ENCODE data around the gene WASHC4. TPM values are rescaled to one million over a fixed set of nuclear protein-coding genes. Genes with fewer than 3 reads are reported as not detected.

The WASHC4 gene, protein sequence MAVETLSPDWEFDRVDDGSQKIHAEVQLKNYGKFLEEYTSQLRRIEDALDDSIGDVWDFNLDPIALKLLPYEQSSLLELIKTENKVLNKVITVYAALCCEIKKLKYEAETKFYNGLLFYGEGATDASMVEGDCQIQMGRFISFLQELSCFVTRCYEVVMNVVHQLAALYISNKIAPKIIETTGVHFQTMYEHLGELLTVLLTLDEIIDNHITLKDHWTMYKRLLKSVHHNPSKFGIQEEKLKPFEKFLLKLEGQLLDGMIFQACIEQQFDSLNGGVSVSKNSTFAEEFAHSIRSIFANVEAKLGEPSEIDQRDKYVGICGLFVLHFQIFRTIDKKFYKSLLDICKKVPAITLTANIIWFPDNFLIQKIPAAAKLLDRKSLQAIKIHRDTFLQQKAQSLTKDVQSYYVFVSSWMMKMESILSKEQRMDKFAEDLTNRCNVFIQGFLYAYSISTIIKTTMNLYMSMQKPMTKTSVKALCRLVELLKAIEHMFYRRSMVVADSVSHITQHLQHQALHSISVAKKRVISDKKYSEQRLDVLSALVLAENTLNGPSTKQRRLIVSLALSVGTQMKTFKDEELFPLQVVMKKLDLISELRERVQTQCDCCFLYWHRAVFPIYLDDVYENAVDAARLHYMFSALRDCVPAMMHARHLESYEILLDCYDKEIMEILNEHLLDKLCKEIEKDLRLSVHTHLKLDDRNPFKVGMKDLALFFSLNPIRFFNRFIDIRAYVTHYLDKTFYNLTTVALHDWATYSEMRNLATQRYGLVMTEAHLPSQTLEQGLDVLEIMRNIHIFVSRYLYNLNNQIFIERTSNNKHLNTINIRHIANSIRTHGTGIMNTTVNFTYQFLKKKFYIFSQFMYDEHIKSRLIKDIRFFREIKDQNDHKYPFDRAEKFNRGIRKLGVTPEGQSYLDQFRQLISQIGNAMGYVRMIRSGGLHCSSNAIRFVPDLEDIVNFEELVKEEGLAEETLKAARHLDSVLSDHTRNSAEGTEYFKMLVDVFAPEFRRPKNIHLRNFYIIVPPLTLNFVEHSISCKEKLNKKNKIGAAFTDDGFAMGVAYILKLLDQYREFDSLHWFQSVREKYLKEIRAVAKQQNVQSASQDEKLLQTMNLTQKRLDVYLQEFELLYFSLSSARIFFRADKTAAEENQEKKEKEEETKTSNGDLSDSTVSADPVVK
- 10 to 100 TPM in 11 of 12 donors, not detected in 1; 27.2 to 54.0 (median 44.5) TPM for polyA plus RNA-seq (ENCODE audit: insufficient read length in 12 of 12)
- long read RNA-seq, donor 1, partial matches to known transcripts, result 78 of 89 reads
- long read RNA-seq, donor 1, other reads (novel, unspliced or antisense), result 11 of 89 reads
- long read RNA-seq, donor 2, result 0 reads
- long read RNA-seq, donor 3, full-length matches to known transcripts, result 1 of 1 reads
- long read RNA-seq, donor 3, partial matches to known transcripts, result 0 of 1 reads
- long read RNA-seq, donor 3, other reads (novel, unspliced or antisense), result 0 of 1 reads
- long read RNA-seq, donor 4, result 0 reads
- long read RNA-seq, donor 5, result 0 reads
- long read RNA-seq, donor 6, partial matches to known transcripts, result 8 of 8 reads
- long read RNA-seq, donor 6, other reads (novel, unspliced or antisense), result 0 of 8 reads
- long read RNA-seq, donor 7, result 0 reads
- long read RNA-seq, donor 8, full-length matches to known transcripts, result 3 of 3 reads
- long read RNA-seq, donor 8, partial matches to known transcripts, result 0 of 3 reads
- long read RNA-seq, donor 8, other reads (novel, unspliced or antisense), result 0 of 3 reads
- long read RNA-seq, donor 9, result 0 reads
- long read RNA-seq, donor 10, partial matches to known transcripts, result 0 of 1 reads
- long read RNA-seq, donor 10, other reads (novel, unspliced or antisense), result 0 of 1 reads
- long read RNA-seq, donor 11, partial matches to known transcripts, result 8 of 9 reads
- long read RNA-seq, donor 11, other reads (novel, unspliced or antisense), result 0 of 9 reads

DNA sequence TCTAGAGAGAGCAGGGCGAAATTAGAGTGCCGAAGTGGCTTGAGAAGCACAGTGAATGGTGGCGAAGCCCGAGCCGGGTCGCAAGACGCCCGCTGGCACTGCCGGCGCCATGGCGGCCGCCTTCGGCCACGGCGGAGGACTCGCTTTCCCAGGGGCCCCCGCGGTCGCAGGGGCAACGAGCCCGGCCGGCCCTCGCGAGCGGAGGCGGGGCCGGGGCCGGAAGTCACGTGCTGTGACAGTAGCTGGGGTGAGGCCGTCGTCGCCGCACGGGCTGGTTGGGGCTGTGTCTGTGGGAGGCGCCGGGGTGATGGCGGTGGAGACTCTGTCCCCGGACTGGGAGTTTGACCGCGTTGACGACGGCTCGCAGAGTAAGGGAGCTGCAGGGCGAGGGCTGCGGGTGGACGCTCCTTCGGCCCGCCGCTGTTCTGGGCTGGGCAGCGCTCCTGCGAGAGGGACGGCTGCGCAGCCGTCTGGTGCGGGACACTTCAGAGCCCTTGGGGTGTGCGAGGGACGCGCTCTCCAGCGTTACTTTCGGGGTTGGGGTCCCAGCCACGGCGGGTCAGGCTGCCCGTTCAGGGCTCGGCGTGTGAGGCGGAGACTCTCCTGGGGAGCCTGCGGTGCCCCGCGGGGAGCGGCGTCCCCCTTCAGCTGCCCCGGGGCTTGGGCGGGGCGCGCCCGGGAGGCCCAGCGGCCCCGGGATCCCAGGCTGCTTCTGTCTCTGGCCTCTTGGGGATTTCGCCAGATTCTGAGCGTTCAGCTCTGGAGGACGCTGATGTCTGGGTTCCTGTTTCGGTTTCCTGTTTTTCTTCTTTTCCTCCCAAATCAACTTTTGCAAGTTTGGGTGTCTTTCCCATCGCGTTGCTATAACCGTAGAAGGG lies at the start of gene WASHC4:
Gene WASHC4 (plus strand): TSS at position 238 of the 878 bp plus-strand sequence. CDS start 70 bp downstream, at position 308.
- DNase-seq, result peak; percentile 94

DNA sequence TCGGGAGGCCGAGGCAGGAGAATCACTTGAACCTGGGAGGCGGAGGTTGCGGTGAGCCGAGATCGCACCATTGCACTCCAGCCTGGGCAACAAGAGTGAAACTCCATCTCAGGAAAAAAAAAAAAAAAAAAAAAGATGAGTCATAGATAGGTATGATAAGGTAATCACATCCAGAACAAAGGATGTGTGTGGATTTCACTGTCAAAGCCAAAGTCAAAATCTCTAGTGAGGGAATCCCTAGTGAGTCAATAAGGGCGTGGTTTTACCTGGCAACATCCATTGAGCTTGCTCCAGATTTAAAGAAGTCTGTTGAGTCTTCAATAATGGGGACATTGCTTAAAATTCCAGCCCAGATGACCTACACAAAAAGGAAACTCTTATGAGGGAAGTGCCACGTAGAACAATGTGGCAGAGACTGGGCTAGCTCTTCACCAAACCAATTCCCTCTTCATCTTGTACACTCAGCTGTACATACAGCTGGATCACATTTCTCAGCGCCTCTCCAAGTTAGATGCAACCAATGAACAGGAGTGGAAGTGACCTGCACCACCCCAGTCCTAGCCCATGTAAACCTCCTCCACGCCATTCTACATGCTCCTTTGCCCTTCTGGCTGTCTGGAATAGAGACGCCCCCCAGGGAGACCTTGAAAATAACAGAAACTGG lies 46.7 kb upstream of the WASHC4 start:
- DNase-seq, result no peak

DNA sequence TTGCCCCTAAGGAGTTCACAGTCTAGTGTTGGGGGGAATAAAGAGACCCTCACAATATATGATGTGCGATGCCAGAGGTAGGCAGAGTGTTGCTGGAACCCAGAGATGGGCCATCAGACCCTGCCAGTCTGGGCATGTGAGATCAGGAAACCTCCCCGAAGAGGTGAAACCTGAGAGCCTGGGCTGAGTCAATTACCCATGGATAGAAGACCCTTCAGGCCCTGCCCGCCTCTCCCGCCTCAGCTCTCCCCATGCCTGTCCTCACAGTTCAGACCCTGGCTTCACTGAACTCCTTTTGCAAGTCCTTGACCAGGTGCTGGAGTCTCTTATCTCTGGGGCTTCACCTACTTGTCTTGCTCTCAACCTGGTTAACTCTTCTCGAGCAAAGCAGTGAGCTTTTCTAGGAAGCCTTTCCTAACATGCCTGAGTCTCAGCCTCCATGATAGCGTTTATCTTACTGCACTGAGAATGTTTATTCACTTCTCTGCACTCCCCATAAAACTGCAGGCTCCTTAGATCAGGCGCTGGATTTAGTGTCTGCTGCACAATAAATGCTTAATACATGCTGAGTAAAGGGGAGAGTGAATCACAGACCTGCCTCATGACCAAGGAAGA lies 42.9 kb upstream of the WASHC4 start:
- DNase-seq, result no peak

DNA sequence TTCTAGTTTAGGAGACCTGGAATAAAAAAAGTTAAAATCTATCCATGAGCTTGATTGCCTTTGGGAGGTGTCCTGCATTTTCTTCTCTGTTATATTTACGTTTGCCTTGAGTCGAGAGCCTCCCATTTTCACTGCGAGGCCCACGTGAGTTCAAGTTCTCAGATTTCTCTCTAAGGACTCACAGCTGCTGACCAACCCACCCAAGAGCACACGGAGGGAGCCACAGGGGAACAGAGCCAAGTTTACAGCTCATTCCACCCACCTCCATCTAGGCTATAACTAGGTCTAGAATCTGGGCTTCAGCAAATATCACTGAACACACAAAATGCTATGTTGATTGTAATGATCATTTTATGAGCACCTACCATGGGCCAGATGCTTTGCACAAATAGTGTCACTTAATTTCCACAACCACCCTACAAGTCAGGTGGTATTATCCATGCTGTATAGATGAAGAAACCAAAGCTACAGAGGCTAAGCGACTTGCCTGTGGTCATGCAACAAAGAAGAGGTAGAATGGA lies 40.0 kb upstream of the WASHC4 start:
- DNase-seq, result no peak

DNA sequence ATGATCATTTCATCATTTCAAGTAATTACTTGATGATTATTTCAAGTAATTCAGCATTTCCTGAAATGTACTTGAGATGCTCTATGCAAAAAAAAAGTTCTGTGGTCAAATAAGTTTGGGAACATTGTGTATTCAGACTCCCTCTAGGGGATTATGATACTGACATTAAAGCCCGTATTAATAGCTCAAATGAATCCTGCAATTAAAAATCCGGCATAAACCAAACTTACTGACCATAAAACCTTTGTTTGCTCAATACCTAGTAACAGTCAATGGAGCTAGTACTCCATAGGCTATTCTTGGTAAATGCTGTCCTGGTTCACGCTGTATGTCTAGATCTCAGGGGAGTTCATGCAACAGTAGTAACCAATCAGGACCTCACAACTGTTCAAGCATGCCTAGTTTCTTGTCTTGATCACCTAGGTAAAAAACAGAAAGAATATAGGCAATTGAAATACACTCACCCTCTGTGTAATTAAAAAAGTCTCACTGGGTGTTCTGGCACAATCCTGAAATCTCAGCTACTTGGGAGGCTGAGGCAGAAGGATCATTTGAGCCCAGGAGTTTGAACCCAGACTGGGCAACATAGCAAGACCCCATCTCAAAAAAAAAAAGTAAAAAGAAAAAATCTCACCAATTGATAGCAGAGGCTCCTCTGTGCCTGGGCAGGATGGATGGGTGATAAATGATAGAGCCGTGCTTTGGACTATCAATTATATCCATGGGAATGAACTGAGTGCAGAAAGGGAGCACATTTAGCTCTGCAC lies 37.4 kb upstream of the WASHC4 start:
- no peak for DNase-seq

DNA sequence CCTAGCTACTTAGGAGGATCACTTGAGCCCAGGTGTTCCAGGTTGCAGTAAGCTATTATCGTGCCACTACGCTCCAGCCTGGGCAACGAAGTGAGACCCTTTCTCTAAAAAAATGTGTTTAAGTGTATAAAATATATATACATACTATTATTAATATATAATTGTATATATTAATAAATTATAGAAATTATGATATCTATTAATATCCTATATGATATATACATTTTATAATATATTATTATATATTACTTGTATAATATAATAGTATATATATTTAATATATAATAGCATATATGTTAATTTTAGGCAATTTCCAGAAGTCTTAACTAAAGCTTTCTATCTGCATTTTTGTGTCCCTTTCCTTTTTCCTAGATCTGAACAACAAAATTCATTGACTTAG lies 35.5 kb upstream of the WASHC4 start:
- DNase-seq, result no peak

DNA sequence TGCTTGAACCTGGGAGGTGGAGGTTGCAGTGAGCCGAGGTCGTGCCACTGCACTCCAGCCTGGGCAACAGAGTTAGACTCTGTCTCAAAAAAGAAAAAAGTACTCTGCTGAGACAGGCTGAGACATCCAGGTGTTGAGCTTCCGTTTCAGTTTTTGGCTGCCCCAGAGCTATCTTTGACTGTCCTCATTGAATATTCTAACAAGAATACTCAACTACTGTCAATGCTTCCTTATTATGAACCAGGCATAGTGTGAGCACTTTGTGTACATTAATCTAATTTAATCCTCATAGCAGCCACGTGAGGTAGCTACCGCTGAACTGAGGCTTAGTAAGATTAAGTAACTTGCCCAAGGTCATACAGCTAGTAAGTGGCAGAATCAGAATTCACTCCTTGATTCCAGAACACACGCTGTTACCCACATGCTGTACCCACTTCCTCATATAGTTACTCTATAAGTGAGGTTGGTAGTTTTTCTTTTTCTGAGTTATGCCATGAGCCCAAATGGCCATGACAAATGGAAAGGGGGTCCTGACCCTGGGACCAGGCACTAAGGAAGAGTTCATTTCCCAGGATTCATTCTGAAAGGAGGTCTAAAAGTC lies 34.5 kb upstream of the WASHC4 start:
- no peak for DNase-seq

DNA sequence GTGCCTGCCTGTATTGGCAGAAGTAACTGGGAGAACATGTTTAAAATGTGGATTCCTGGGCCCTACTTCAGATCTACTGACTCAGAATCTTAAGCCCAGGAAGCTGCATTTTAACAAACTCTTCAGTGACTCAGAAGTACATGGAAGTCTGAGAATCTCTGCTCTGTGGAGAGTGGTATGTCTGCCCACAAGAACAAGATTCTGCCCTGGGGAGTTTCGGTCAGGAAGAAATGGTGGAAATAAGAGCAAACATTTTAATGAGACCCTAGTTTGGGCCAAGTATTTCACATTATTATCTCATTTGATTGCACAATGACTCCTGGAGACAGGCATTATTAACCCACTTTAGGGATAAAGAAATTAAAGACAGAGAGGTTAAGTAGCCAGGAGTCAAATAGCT lies 31.4 kb upstream of the WASHC4 start:
- no peak for DNase-seq

DNA sequence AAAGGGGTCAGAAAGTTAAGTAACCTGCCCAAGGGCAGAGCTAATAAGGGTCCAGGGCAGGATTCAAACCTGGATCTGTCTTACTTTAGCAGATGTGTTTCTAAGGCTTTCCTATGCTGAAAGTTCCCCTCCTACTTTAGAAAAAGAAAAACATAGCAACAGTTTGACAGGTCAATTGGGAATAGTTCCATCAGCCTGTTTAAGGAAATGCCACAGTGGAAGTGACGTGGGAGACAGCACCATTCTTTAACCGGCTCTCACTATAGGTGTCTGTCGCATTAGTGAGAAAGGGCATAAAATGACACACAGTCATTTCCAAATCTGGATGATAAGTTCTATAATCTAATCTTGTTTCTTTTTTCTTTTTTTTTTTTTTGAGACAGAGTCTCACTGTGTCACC lies 30.6 kb upstream of the WASHC4 start:
- DNase-seq, result no peak

DNA sequence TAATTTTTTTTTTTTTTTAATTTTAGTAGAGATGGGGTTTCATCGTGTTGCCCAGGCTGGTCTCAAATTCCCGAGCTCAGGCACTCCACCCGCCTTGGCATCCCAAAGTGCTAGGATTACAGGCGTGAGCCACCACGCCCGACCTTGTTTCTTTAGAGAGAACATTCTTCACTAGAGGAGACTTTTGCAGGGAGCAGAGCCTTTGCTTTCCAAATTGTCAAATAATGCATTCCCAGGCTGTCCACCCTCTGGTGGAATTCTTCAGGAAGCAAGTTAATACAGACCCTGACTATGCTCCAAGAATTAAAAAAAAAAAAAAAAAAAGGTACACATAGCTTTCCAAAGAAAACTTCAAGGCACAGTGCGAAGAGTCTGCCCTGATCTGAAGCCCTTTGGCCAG lies 30.1 kb upstream of the WASHC4 start:
- no peak for DNase-seq

DNA sequence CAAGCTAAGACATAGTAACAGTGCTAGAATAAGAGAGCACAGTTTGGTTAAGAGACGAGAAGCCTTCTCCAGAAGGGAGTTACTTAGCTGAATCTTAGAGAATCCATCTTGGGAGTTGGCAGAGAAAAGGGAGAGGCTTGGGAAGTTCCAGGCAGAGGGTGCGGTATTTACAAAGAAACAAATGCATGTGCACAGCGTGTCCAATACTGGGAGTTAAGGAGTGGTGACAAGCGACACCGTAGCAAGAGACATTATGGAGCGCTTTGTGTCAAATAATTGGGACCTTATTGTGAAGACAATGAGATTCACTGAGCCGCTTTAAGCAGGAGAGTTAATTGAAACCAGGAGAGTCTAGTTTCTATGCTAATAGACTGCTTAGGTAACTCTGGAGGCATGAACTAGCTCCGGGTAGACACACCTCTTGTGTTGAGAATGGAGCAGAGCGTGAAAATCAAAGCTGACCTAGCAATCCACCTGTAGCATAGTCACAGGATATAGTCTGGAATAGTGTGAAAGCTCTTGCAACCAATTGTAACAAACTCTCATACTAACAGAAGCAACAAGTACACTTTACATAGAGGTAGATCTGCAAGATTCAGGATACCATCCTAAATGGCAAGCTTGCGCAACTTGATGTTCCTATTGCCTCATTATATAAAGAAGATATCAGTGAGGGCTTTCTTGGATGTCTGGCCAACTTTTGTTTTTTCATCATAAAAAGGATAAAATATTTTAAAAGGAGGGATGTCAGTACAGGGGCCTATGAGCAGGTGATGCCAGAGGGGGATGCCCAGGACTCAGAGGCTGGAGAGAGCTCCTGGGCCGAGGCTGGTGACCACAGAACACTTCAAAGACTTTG lies 28.6 kb upstream of the WASHC4 start:
- no peak for DNase-seq

DNA sequence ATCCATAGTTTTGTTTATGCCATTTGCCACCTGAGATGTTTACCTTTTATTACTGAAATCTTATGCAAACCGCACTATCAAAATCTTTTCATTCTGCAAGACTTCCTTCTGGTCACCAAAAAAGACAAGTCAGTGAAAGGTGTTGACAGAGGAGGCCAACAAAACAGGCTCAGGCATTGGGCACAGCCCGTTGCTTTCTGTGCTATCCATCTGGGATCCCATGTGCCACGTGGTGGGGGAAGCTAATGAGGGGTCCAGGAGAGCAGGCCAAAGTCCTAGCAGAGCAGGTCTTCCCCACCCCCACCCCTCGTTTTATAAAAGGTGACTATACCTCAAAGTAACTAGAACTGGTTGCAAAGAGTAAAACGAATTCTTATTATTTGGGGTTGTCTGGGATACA lies 24.5 kb upstream of the WASHC4 start:
- DNase-seq, result no peak

DNA sequence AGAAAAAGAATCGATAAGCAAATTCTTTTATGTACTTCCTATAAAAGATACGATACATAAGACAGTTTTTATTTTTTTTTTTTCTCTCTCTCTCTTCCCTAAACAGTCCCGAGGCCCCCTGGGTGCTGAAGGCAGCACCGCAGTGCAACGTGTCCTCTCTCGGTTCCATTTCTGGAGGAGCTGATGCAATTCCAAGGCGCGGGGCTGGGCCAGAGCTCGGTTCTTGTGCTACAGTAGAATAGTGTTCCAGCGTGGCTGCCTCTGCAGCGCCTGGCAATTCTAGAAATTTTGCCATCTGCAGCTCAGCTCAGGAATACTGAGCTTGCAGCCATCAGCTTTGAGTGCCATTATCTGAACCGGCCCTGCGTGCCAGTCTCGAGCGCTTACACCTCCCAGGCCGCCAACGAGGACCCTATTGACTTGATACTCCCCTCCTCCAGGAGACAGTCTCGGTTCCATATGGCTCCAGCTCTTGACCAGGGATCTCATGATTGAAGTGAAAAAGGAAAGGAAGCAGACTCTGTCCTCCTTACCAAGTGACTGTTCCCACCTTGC lies 23.9 kb upstream of the WASHC4 start:
- peak; percentile 61 for DNase-seq

DNA sequence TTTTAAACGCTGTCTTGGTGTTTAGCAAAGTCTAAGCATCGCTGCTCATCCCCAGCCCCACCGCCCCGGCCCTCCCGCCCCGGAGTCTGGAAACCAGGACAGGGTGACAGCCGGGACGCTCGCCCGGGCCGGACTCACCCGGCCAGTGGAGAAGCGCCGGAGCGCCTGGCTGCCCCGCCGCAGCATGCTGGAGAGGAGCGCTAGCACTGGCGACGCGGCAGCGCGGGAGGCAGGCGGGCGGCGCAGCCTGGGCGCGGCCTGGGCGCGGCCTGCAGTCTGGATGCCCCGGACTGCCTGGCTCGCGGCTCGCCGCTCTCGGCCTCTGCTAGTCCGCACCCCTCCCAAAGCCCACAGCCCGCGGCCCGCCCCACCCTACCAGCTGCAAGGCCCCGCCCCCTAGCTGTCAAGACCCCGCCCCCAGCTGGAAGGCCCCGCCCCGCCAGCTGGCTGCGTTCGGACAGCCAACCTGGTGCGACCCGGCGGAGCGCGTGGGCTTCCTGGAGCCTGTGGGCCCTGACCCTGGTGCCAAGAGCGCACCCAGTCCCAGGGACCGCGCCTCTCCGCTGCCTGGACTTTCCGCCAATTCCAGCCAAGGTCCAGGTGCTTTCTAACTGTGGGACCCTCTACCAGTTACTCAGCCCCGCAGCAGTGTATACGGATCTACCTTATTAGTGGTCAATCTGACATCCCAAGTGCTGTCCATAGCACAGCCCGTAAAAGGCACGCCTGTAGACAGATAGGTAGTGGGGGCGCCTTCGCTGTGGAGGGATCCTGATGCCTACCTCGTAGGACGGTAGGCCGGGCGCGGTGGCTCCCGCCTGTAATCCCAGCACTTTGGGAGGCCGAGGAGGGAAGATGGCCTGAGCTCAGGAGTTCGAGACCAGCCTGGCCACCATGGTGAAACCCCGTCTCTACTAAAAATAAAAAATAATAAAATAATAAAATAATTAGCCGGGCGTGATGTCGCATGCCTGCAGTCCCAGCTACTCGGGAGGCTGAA lies 23.0 kb upstream of the WASHC4 start, which contains the start of gene ALDH1L2:
Gene ALDH1L2 (minus strand): TSS at position 208 of the 1,000 bp plus-strand sequence. CDS start 22 bp downstream, at position 186.
- peak; percentile 69 for DNase-seq
